ENCODE measurements around the gene NUDC. TPM values are rescaled to one million over a fixed set of nuclear protein-coding genes. Genes with fewer than 3 reads are reported as not detected.
A peak's percentile ranks its signal among the peaks of the same experiment; 100 is the strongest.

Gene NUDC
- total RNA-seq, 1 donor from 2014 or later: 101 TPM

DNA sequence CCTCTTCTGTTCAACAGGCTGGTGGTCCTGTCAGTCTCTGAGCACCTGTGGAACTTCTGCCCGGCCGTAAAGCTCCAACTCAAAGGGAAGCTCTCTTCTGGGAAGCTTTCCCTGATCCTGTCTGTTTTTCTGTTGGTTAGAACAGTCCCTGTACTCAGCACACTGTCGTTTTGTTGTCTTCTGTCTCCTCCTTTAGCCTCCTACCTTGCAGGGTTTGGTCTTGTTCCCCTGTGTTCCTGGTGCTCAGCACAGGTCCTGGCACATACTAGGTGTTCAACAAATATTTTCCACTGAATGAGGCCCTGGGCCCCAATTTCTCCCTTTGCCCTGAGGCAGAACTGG lies 39.1 kb downstream of the NUDC start:
- Mint-ChIP-seq H3K4me1 (ENCODE audit: low read depth) (peaks cover 11% of the 10 kb centered on the region), H3K27ac (peak overlapping the region; percentile 95), H3K27me3 (no peaks in the 10 kb centered on the region), H3K9me3 (ENCODE audit: low read depth) (peaks cover 5% of the 10 kb centered on the region), H3K36me3 (ENCODE audit: insufficient read depth) (peaks cover 6% of the 10 kb centered on the region), H3K4me3 (ENCODE audit: low read depth) (peak overlapping the region; percentile 86)
- TF ChIP-seq CTCF (IDR thresholded peaks at IDR 0.05; ENCODE audit: unreplicated experiment): no peak
- no peak for DNase-seq (ENCODE audit: low spot score, unreplicated experiment)

GRCh38 chr1:26961826-26962225 lies 40.3 kb downstream of the NUDC start:
- Mint-ChIP-seq H3K27me3 (no peaks in the 10 kb centered on the region), H3K4me3 (ENCODE audit: low read depth) (peak overlapping the region; percentile 86), H3K4me1 (ENCODE audit: low read depth) (peaks cover 11% of the 10 kb centered on the region), H3K27ac (no peak overlapping the region), H3K9me3 (ENCODE audit: low read depth) (no peaks in the 10 kb centered on the region), H3K36me3 (ENCODE audit: insufficient read depth) (no peaks in the 10 kb centered on the region)
- TF ChIP-seq CTCF (IDR thresholded peaks at IDR 0.05; ENCODE audit: unreplicated experiment): no peak
- no peak for DNase-seq (ENCODE audit: low spot score, unreplicated experiment)

- Mint-ChIP-seq H3K36me3 (ENCODE audit: insufficient read depth) (no peaks in the 10 kb centered on the region), H3K27me3 (no peaks in the 10 kb centered on the region), H3K27ac (no peak overlapping the region), H3K4me1 (ENCODE audit: low read depth) (peaks cover 5% of the 10 kb centered on the region), H3K9me3 (ENCODE audit: low read depth) (no peaks in the 10 kb centered on the region), H3K4me3 (ENCODE audit: low read depth) (no peak overlapping the region)
- DNase-seq (ENCODE audit: low spot score, unreplicated experiment): no peak
- no peak for TF ChIP-seq CTCF (IDR thresholded peaks at IDR 0.05; ENCODE audit: unreplicated experiment)
These were observed 43.7 kb downstream of the NUDC start for GRCh38 chr1:26965213-26965612.

DNA sequence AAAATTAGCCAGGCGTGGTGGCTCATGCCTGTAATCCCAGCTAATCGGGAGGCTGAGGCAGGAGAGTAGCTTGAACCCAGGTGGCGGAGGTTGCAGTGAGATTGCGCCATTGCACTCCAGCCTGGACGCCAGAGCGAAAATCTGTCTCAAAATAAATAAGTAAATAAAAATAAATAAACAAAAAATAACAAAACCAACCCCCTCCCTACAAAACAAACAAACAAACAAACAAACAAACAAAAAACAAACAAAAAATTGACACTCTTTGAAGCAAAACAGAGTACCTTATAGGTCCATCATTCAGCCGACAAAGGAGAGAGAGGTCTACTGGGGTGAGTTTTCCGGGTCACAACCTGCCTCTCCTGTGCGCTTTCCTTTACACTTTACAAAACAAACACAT lies 44.1 kb downstream of the NUDC start:
- H3K27ac Mint-ChIP-seq: no peak overlapping the region
- no peak for TF ChIP-seq CTCF (IDR thresholded peaks at IDR 0.05; ENCODE audit: unreplicated experiment)
- peaks cover 4% of the 10 kb centered on the region for H3K4me1 Mint-ChIP-seq (ENCODE audit: low read depth)
- H3K36me3 Mint-ChIP-seq (ENCODE audit: insufficient read depth): no peaks in the 10 kb centered on the region
- no peak overlapping the region for H3K4me3 Mint-ChIP-seq (ENCODE audit: low read depth)
- DNase-seq (ENCODE audit: low spot score, unreplicated experiment): no peak
- no peaks in the 10 kb centered on the region for H3K27me3 Mint-ChIP-seq
- H3K9me3 Mint-ChIP-seq (ENCODE audit: low read depth): no peaks in the 10 kb centered on the region

DNA sequence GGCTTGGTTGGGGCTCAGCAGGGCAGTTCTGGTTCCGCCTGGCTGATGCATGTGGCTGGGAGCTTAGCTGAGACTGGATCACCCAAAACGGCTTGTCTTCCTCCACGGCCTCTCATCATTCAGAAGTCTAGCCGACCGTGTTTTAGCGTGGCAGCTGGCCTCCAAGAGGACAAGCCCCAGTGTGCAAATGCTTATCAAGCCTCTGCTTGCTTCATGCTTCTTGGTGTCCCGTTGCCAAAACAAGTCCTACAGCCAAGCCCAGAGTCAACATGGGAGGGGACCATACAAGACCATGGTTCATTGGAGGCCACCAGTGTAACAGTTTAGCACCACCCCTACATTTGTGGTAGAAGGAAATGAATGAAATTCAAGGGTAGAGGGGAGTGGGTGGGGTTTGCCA lies 49.3 kb downstream of the NUDC start:
- DNase-seq (ENCODE audit: low spot score, unreplicated experiment): no peak
- Mint-ChIP-seq H3K9me3 (ENCODE audit: low read depth) (no peaks in the 10 kb centered on the region), H3K4me3 (ENCODE audit: low read depth) (no peak overlapping the region), H3K27me3 (no peaks in the 10 kb centered on the region), H3K36me3 (ENCODE audit: insufficient read depth) (no peaks in the 10 kb centered on the region), H3K27ac (no peak overlapping the region), H3K4me1 (ENCODE audit: low read depth) (peaks cover 5% of the 10 kb centered on the region)
- TF ChIP-seq CTCF (IDR thresholded peaks at IDR 0.05; ENCODE audit: unreplicated experiment): no peak
